Middle frontal gyrus (tissue), 1 donor: ENCODE results near the gene ADCY9.
"Not testable (repeated sequence)": the region's sequence is repeated elsewhere in the genome, so short reads cannot be mapped to it uniquely, and the experiment has no call there.

ENCODE experiments used
- DNase-seq: peaks from one replicate; pipeline ENCODE4 v3.0.0-alpha.2; 2015; ENCODE audit warnings: low spot score; ENCODE audit errors: extremely low spot score

ADCY9 gene

GRCh38 chr16:4070936-4071335 lies 45.3 kb downstream of the ADCY9 start:
- no peak for DNase-seq

DNA sequence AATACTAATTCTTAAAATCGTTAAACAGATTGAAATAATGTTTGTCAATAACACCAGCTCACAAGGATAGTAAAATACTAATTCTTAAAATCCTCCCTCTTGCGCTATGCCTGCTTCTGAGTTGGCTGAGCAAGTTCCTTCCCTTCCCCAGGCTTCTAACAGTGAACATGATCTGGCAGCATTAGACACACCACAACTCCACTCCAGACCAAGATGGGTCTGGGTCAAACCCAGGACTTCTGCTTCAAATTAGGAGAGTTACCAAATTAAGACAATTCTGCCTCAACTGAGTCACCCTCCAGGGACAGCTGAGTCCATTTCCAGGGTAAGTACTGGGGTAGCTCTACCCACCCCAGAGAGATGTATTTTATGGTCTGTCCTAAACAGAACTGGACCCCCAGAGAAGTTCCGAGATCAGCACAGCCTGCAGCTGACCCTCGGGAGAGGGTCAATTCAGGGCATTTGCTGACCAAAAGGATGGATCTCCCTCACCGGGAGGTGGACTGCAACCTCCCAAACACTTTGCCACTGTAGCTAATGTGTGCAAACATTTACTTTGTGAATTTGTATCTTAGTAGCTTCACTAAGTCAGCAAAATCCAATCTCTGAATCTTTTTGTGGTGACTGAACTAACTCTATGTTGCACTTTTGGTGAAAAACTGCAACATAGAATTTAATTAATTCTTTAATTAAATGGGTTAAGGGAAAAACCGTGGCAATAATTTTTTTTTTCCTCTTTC lies 48.8 kb downstream of the ADCY9 start:
- no peak for DNase-seq

DNA sequence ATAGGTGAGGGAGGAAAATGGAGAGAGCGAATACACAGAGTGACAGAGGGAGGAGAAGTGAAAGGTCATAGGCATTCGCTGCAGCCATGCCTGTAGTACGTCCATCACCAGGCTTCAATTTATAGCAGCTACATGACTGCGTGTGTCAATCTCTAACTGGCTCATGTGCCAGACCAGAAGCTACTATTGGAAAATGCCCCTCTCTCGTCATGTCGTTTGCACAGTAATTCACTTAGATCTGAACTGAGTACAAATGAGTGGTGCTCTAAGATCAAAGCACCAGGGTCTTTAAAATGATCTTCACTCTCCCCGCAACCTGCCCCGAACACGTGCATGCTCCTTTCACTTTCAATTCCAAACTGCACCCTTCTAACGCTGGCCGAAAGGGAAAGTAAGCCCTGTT lies 51.3 kb downstream of the ADCY9 start:
- DNase-seq: no peak

DNA sequence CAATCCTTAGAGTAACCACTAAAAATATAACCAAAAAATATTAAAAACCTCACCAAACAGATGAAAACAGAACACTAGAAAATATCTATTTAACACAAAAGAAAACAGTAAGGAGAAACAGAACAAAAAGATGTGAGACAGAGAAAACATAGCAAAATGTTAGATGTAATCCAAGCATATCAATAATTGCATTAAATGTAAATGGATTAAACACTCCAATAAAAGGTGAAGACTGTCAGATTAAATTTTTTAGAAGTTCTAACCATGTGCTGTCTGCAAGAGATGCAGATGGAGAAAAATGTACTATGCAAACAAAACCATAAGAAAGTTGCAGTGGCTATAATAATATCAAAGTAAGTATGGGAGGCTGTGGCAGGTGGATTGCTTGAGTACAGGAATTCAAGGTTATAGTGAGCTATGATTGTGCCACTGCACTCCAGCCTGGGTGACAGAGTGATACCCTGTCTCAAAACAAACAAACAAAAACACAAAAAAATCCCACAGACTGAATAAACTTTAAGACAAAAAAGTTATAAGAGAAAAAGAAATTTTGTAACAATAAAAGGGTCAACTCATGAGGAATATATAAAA lies 53.9 kb downstream of the ADCY9 start:
- no peak for DNase-seq

GRCh38 chr16:4060823-4061222 lies 55.4 kb downstream of the ADCY9 start:
- DNase-seq: no peak

GRCh38 chr16:4060009-4060408 lies 56.2 kb downstream of the ADCY9 start:
- no peak for DNase-seq

DNA sequence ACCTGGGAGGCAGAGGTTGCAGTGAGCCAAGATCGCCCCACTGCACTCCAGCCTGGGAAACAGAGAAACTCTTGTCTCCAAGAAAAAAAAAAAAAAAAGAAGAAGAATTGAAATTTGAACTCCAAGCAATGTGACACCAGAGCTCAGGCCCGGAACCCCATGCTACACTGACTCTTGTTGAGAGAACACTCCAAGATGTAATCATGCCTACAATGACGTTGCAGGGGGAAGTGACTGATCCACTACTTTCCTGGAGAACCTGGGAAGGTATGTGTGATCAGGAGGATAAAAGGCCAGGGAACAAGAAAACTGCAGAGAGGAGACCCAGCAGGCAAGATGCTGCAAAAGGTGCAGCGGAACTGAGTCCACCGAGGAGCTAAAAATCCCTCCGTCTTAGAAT lies 57.9 kb downstream of the ADCY9 start:
- no peak for DNase-seq

- DNase-seq: no peak
These were observed 58.8 kb downstream of the ADCY9 start for GRCh38 chr16:4057439-4057877.

- no peak for DNase-seq
These were observed 59.8 kb downstream of the ADCY9 start for GRCh38 chr16:4056161-4057105.

GRCh38 chr16:4055748-4056147 lies 60.5 kb downstream of the ADCY9 start:
- no peak for DNase-seq

GRCh38 chr16:4053301-4053845 lies 62.9 kb downstream of the ADCY9 start:
- DNase-seq: no peak

- DNase-seq: no peak
These were observed 63.4 kb downstream of the ADCY9 start for GRCh38 chr16:4052801-4053293.

DNA sequence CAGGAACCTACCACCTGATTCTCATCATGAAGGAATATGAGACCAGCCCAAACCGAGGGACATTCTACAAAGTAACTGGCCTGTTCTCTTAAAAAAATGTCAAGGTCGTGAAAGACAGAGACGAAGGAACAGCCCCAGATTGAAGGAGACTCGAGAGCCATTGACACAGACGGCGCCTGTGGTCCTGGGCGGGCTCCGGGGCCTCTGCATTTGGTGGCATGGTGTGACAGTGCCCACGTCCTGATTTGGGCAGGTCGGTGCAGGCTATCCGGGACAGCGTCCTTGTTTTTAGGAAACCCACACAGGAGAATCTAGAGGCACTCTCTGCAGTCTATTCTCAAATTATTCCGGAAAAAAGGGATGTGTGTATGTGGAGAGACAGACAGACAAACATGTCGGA lies 64.1 kb downstream of the ADCY9 start:
- DNase-seq: no peak

GRCh38 chr16:4051591-4051990 lies 64.7 kb downstream of the ADCY9 start:
- no peak for DNase-seq

GRCh38 chr16:4049031-4049430 lies 67.2 kb downstream of the ADCY9 start:
- DNase-seq: no peak

GRCh38 chr16:4048481-4048880 lies 67.8 kb downstream of the ADCY9 start:
- no peak for DNase-seq

DNA sequence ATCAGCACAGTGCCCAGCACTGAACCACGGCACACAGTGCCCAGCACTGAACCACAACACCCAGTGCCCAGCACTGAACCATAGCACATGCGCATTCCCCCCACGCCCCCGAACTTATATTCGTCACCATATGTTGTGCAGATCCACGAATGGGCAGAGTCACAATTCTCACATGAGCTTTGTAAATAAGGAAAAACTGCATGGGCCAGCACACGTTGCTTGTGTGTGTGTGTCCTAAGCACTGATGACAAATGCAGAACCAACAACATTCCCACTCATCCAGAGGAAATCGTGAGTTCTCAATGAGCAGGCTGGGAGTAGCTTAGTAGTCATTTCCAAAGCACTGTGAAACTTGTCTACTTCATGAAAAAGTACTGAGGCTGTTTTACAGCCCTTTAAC lies 70.0 kb downstream of the ADCY9 start:
- DNase-seq: no peak

- not testable (repeated sequence) for DNase-seq
These were observed 70.7 kb downstream of the ADCY9 start for GRCh38 chr16:4045561-4045960.

GRCh38 chr16:4042581-4042980 lies 73.7 kb downstream of the ADCY9 start:
- no peak for DNase-seq

DNA sequence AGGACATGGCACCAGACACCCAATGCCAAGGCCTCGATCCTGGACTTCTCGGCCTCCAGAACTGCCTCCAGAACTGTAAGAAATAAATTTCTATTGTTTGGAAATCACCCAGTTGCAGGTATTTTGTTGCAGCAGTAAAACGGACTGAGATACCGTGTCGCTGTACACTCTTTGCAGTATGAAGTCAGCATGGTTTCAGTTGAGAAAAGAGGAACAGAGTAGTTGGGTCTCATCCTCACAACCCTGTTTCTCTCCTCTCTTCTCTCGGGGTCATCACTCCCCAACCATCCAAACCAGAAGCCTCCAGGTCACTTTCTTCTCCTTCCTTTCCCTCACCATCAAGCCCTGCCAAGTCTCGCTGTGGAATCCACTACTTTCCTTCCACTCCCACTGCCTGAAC lies 77.8 kb downstream of the ADCY9 start:
- DNase-seq: no peak

- DNase-seq: not testable (repeated sequence)
These were observed 79.3 kb downstream of the ADCY9 start for GRCh38 chr16:4036952-4037351.

DNA sequence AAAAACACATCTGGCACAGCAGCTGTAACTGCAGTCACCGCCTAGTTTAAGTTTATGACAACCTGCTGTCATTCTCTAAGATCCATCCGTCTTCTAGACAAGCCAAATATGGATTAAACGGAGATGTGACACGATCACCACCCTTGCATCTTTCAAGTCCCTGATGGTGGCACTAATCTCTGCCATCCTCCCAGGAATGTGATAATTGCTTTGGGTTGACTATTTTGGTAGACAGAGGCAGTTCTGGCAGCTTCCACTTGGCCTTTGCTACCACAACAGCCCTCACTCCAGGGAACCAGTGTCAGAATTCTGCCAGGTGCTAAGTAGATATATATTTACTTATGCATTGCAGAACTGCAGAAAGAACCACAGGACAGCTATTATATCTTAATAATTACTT lies 81.3 kb downstream of the ADCY9 start:
- no peak for DNase-seq
